K562 (cell line): Measurements from ENCODE around the gene ITGAE. TPM values are rescaled to one million over a fixed set of nuclear protein-coding genes. Genes with fewer than 3 reads are reported as not detected.

ENCODE experiments used
- ATAC-seq: fragments of 200-7000 bp; cut with Tn5 transposase; 3 replicates; pipeline ENCODE4 v1.9.1; 2020; ENCODE audit warnings: moderate library complexity
- BruUV-seq: library from RNA; stranded (reverse); fragments of 400-500 nt; replicated peaks from 2 replicates; lab custom pipeline; 2021; lab: Mats Ljungman, UMichigan
- CTCF ChIA-PET: fragments of 300-600 bp; formaldehyde crosslinking; extraction: SDS; loops from one replicate; lab custom pipeline; 2021; ENCODE audit warnings: low intra/inter-chr PET ratio; lab: Yijun Ruan, JAX
- POLR2A ChIA-PET: fragments of 300-600, 350-650 bp; sonication (Branson Sonifier 250); formaldehyde crosslinking; extraction: SDS; loops from one replicate; lab custom pipeline; 2021; ENCODE audit warnings: antibody characterized with exemption, inconsistent platforms; lab: Yijun Ruan, JAX
- DNase-seq, 4 experiments: peaks; one replicate each; pipeline versions ENCODE4 v3.0.0 to v3.0.0-alpha.2; 2011 to 2018; ENCODE audit warnings: low spot score in 3 of 4, mixed read lengths in 3 of 4; ENCODE audit errors: extremely low read depth in 1 of 4
- FAIRE-seq: peaks from 2 replicates; lab custom pipeline; 2011; peaks lifted over from hg19 to GRCh38; lab: Jason Lieb, UNC
- H2AFZ ChIP-seq: 2 replicates; pipeline ENCODE4 v1.6.0; 2011; ENCODE audit warnings: low read depth, low read length, control low read depth, inconsistent platforms
- H3K27ac ChIP-seq: fragments of 200-600 bp; 3 replicates; pipeline ENCODE4 v1.8.0; 2011; ENCODE audit warnings: low read depth, mild to moderate bottlenecking, control low read depth, inconsistent platforms, low read length, moderate library complexity, mixed read lengths; ENCODE audit errors: extremely low read depth
- H3K27me3 ChIP-seq, 2 experiments: fragments of 300-600 bp in 1 of 2; 2 replicates in 1 of 2; 3 replicates in 1 of 2; pipeline versions ENCODE4 v1.6.0 to v1.8.0; 2011; ENCODE audit warnings: inconsistent platforms in 2 of 2, low read length in 2 of 2, mild to moderate bottlenecking in 1 of 2, mixed read lengths in 1 of 2, moderate library complexity in 1 of 2; ENCODE audit not compliant: control insufficient read depth in 2 of 2, insufficient read depth in 2 of 2
- H3K36me3 ChIP-seq: fragments of 300-600 bp; 3 replicates; pipeline ENCODE4 v1.8.0; 2011; ENCODE audit warnings: mild to moderate bottlenecking, low read length, inconsistent platforms; ENCODE audit not compliant: control insufficient read depth, insufficient read depth
- H3K4me1 ChIP-seq, 2 experiments: fragments of 200-600 bp in 1 of 2; replicated peaks in 1 of 2; 2 replicates in 1 of 2; 3 replicates in 1 of 2; pipeline versions ENCODE4 v1.5.1 to v1.8.0; 2011; ENCODE audit warnings: inconsistent platforms in 2 of 2, low read length in 2 of 2, mild to moderate bottlenecking in 1 of 2, mixed read lengths in 1 of 2, moderate library complexity in 1 of 2; ENCODE audit not compliant: control insufficient read depth in 2 of 2, insufficient read depth in 2 of 2
- H3K4me2 ChIP-seq: 2 replicates; pipeline ENCODE4 v1.6.1; 2011; ENCODE audit warnings: low read length, control low read depth, inconsistent platforms, mixed read lengths; ENCODE audit not compliant: insufficient read depth
- H3K4me3 ChIP-seq: fragments of 200-600 bp; sonication (generic), shearing (Covaris generic); 2 replicates; pipeline ENCODE4 v1.5.1; 2016; ENCODE audit warnings: control low read depth, inconsistent platforms
- H3K79me2 ChIP-seq: fragments of 200-600 bp; 3 replicates; pipeline ENCODE4 v1.8.0; 2011; ENCODE audit warnings: low read length, inconsistent platforms; ENCODE audit not compliant: control insufficient read depth, insufficient read depth
- H3K9ac ChIP-seq, 2 experiments: 2 replicates each; pipeline versions ENCODE4 v1.6.0 to v1.6.1; 2011; ENCODE audit warnings: low read depth in 2 of 2, low read length in 2 of 2, control low read depth in 1 of 2, inconsistent platforms in 1 of 2, mild to moderate bottlenecking in 1 of 2, mixed read lengths in 1 of 2; ENCODE audit not compliant: insufficient read depth in 1 of 2
- H3K9me1 ChIP-seq: one replicate; pipeline ENCODE4 v1.6.0; 2011; ENCODE audit warnings: inconsistent platforms, mild to moderate bottlenecking, low read length, moderate library complexity; ENCODE audit not compliant: control insufficient read depth, insufficient read depth
- H3K9me3 ChIP-seq: replicated peaks from 2 replicates; pipeline ENCODE4 v1.5.1; 2011; ENCODE audit warnings: low read depth, low read length, inconsistent platforms; ENCODE audit not compliant: control insufficient read depth, insufficient read depth
- H4K20me1 ChIP-seq: replicated peaks from 2 replicates; pipeline ENCODE4 v1.6.1; 2011; ENCODE audit warnings: low read length, inconsistent platforms, mixed read lengths; ENCODE audit not compliant: control insufficient read depth, insufficient read depth
- HDAC1 ChIP-seq, 2 experiments: fragments of 450-650 bp; IDR thresholded peaks; 2 replicates each; pipeline ENCODE4 v1.6.1; 2016 to 2017; ENCODE audit warnings: inconsistent platforms in 1 of 2, mild to moderate bottlenecking in 1 of 2, moderate library complexity in 1 of 2
- MAZ ChIP-seq, 2 experiments: fragments of 450-650 bp in 1 of 2; sonication (generic) in 1 of 2; formaldehyde crosslinking; IDR thresholded peaks in 1 of 2; conservative IDR thresholded peaks in 1 of 2; 2 replicates each; pipeline versions ENCODE4 v1.4.0 to v1.5.0; 2020; ENCODE audit warnings: mild to moderate bottlenecking in 1 of 2, missing genetic modification reagents in 1 of 2
- NFIC ChIP-seq: fragments of 450-650 bp; IDR thresholded peaks from 2 replicates; pipeline ENCODE4 v1.6.1; 2017; ENCODE audit warnings: mild to moderate bottlenecking, inconsistent platforms
- TARDBP ChIP-seq: fragments of 450-650 bp; IDR thresholded peaks from 2 replicates; pipeline ENCODE4 v1.6.1; 2016
- TGIF2 ChIP-seq: sonication (generic); formaldehyde crosslinking; IDR thresholded peaks from 2 replicates; pipeline ENCODE4 v1.8.1; 2022; ENCODE audit warnings: mild to moderate bottlenecking, missing genetic modification reagents, moderate library complexity
- THAP12 ChIP-seq: fragments of 250-450 bp; sonication (Bioruptor Pico); IDR thresholded peaks from 2 replicates; pipeline ENCODE4 v1.9.0; 2021; ENCODE audit warnings: mild to moderate bottlenecking, inconsistent platforms
- ZNF41 ChIP-seq: fragments of 250-450 bp; sonication (Bioruptor Pico); conservative IDR thresholded peaks from 2 replicates; pipeline ENCODE4 v1.4.0; 2020; ENCODE audit warnings: mild to moderate bottlenecking
- WGBS: fragments of 100-300 bp; shearing (Covaris generic); methylation state at CpG from one replicate; pipeline ENCODE4 v1.1.6; 2016; ENCODE audit warnings: low coverage, mixed read lengths; ENCODE audit not compliant: insufficient coverage; ENCODE audit errors: missing lambda C conversion rate; 5-methylcytosine and 5-hydroxymethylcytosine counted together
- in situ Hi-C: fragments of 300-500 bp; cut with MboI; formaldehyde crosslinking; loops from 4 replicates; pipeline ENCODE4 v1.15.0; 2018; ENCODE audit warnings: inconsistent platforms, mixed read lengths
- intact Hi-C: fragments of 100-400 bp; cut with micrococcal nuclease; formaldehyde crosslinking; loops from 2 replicates; pipeline ENCODE4 v1.14.2; 2022
- polyA plus RNA-seq, 8 experiments: library from polyadenylated mRNA; depleted of rRNA in 4 of 8; stranded (reverse) in 5 of 8; unstranded in 3 of 8; fragments of >200 nt; fragmentation: Nextera tagmentation in 2 of 8; fragmentation: Illumina TruSeq in 1 of 8; extraction: Ambion mirVana in 2 of 8; extraction: Trizol in 1 of 8; gene quantifications; 2 replicates each; pipeline versions ENCODE4 v1.2.1 to v1.2.3, GENCODE V29; 2011 to 2014; ENCODE audit warnings: inconsistent platforms in 1 of 8, missing spikeins in 1 of 8
- total RNA-seq, 7 experiments: library from RNA; depleted of rRNA in 6 of 7; stranded (reverse); fragments of >200 nt in 6 of 7; fragmentation: Illumina TruSeq in 2 of 7; extraction: Trizol in 2 of 7; gene quantifications; 2 replicates each; pipeline versions ENCODE4 v1.2.1 to v1.2.3, GENCODE V29; 2011 to 2021; ENCODE audit warnings: low replicate concordance in 1 of 7

ITGAE gene
- total and polyA plus RNA-seq, 9 of the 15 experiments (the other 6 are each of a cell fraction or from before 2014, with no cell fraction given) = 14.8 to 160 (median 27.0) TPM

GRCh38 chr17:3754458-3755334, 46.3 kb downstream of the ITGAE start (continued):
- no peak for TF ChIP-seq THAP12
- peak in 1 of 2 experiments; percentile 55; a peak in 1 of 4 replicates for TF ChIP-seq MAZ (CRISPR knock-in tag; conservative IDR thresholded peaks at IDR 0.05 in 1 of 2, IDR thresholded peaks at IDR 0.05 in 1 of 2)
- TF ChIP-seq HDAC1 (IDR thresholded peaks at IDR 0.05) = no peak
- TF ChIP-seq NFIC = 0 out of 2 replicates have a peak, but pooled peaks have one; percentile 42

GRCh38 chr17:3754066-3754457, 46.9 kb downstream of the ITGAE start:
- H3K4me1 ChIP-seq = peaks cover 0 to 25% of the 10 kb centered on the region in 2 experiments; a peak in 3 of 5 replicates
- intact Hi-C loops = no loop called here
- POLR2A ChIA-PET = no interaction called here
- H3K9me3 ChIP-seq = no peaks in the 10 kb centered on the region
- in situ Hi-C loops = no loop called here
- FAIRE-seq (no peak), ATAC-seq (no peak), DNase-seq (no peak)
- H2AFZ ChIP-seq = peak overlapping the region; percentile 64; the same call in 1 of the 2 replicates
- H3K27ac ChIP-seq = no peak overlapping the region
- 55% methylated on average over 17 of the region's 18 CpGs for WGBS
- H4K20me1 ChIP-seq = no peaks in the 10 kb centered on the region
- H3K9ac ChIP-seq = no peak overlapping the region
- H3K9me1 ChIP-seq = peaks cover 2% of the 10 kb centered on the region
- no peak for TF ChIP-seq TGIF2 (CRISPR knock-in tag)
- TF ChIP-seq ZNF41 (CRISPR knock-in tag) = no peak
- no peak for TF ChIP-seq TARDBP
- no peak overlapping the region for H3K4me3 ChIP-seq
- H3K79me2 ChIP-seq = no peaks in the 10 kb centered on the region
- BruUV-seq = no TSS peak
- no peak overlapping the region for H3K4me2 ChIP-seq
- CTCF ChIA-PET = no interaction called here
- no peaks in the 10 kb centered on the region for H3K36me3 ChIP-seq
- H3K27me3 ChIP-seq = peaks cover 0 to 16% of the 10 kb centered on the region in 2 experiments; a peak in 3 of 5 replicates
